ENCODE data around the gene CRIP3. TPM values are rescaled to one million over a fixed set of nuclear protein-coding genes. Genes with fewer than 3 reads are reported as not detected.

Gene CRIP3
- total and polyA plus RNA-seq, 2 of the 4 experiments (the other 2 are of a cell fraction) = not detected

- H3K56ac ChIP-seq (ENCODE audit: extremely low read depth, insufficient read depth, low read length) = no peak overlapping the region
- H2AK5ac ChIP-seq (ENCODE audit: low read depth, low read length) = no peak overlapping the region
- WGBS, 2 experiments (ENCODE audit: extremely low coverage in 2 of 2, insufficient read length in 1 of 2) = no CpG with 5 or more reads among the region's 2 CpGs
- intact Hi-C loops (cut with micrococcal nuclease) (no loop called here), dilution Hi-C loops (cut with HindIII; ENCODE audit: low sequenced_read_pairs, unreplicated experiment) (no loop called here), in situ Hi-C loops (cut with MboI; ENCODE audit: low sequenced_read_pairs) (no loop called here)
- no peaks in the 10 kb centered on the region for H3K9me3 ChIP-seq (ENCODE audit: control insufficient read depth, insufficient read depth, low read length)
- no peak overlapping the region for H4K91ac ChIP-seq (ENCODE audit: insufficient read depth, low read depth, low read length)
- H3K23ac ChIP-seq (ENCODE audit: low read depth, low read length) = no peak overlapping the region
- no peak overlapping the region for H4K8ac ChIP-seq (ENCODE audit: low read depth in 2 of 2, low read length in 2 of 2)
- H2AFZ ChIP-seq (replicated peaks; ENCODE audit: low read length, poor library complexity) = no peak overlapping the region
- POLR2A ChIA-PET (ENCODE audit: unreplicated experiment) = interaction anchor here (0.6 kb wide), 1 partner anchor 192 kb away, joined by 3 read pairs; no protein-coding TSS in a partner anchor
- no peak for ATAC-seq (ENCODE audit: low read depth)
- H3K27me3 ChIP-seq (ENCODE audit: control insufficient read depth, insufficient read depth, low read length) = peaks cover 14% of the 10 kb centered on the region
- no peaks in the 10 kb centered on the region for H3K9me1 ChIP-seq (ENCODE audit: insufficient read depth, low read length)
- H3K36me3 ChIP-seq (ENCODE audit: control insufficient read depth, insufficient read depth, low read length) = no peaks in the 10 kb centered on the region
- H2BK120ac ChIP-seq (ENCODE audit: low read depth, low read length) = no peak overlapping the region
- no peak overlapping the region for H3K4me3 ChIP-seq (ENCODE audit: insufficient read depth, low read depth, low read length)
- no peak overlapping the region for H3K27ac ChIP-seq (ENCODE audit: insufficient read depth, low read length)
- H2BK15ac ChIP-seq (ENCODE audit: low read depth, low read length) = no peak overlapping the region
- H3K18ac ChIP-seq (ENCODE audit: low read depth, low read length) = no peak overlapping the region
- H3K9ac ChIP-seq (ENCODE audit: low read depth, low read length) = no peak overlapping the region
- no TSS peak for BruUV-seq (replicated peaks)
- no peaks in the 10 kb centered on the region for H4K20me1 ChIP-seq (ENCODE audit: insufficient read depth, low read length)
- DNase-seq = no peak
- H3K4me2 ChIP-seq (ENCODE audit: low read depth, low read length) = no peak overlapping the region
- H2AK9ac ChIP-seq (replicated peaks; ENCODE audit: low read depth, low read length, poor library complexity) = no peak overlapping the region
- H3K14ac ChIP-seq (replicated peaks; ENCODE audit: low read depth, low read length) = no peak overlapping the region
- no peaks in the 10 kb centered on the region for H3K4me1 ChIP-seq (ENCODE audit: control insufficient read depth, insufficient read depth, low read length)
- H4K5ac ChIP-seq (ENCODE audit: low read depth, low read length) = no peak overlapping the region
- no peak overlapping the region for H2BK5ac ChIP-seq (ENCODE audit: low read depth, low read length, poor library complexity, severe bottlenecking)
- CTCF ChIA-PET = no interaction called here
- TF ChIP-seq CHD1 (IDR thresholded peaks at IDR 0.05; ENCODE audit: low read depth, low read length) (no peak), BHLHE40 (IDR thresholded peaks at IDR 0.05; ENCODE audit: low read depth, low read length) (no peak), MAZ (IDR thresholded peaks at IDR 0.05; ENCODE audit: borderline replicate concordance, low read depth, low read length) (no peak), MAFK (IDR thresholded peaks at IDR 0.05; ENCODE audit: low read depth, low read length) (no peak), NFE2L2 (IDR thresholded peaks at IDR 0.05; ENCODE audit: low read depth, low read length) (no peak), CEBPB (IDR thresholded peaks at IDR 0.05; ENCODE audit: low read depth, low read length) (no peak), SMC3 (IDR thresholded peaks at IDR 0.05; ENCODE audit: low read depth, low read length) (no peak), MXI1 (IDR thresholded peaks at IDR 0.05; ENCODE audit: borderline replicate concordance, low read depth, low read length) (no peak), RFX5 (IDR thresholded peaks at IDR 0.05; ENCODE audit: low read depth, low read length) (no peak)
- TF ChIP-seq, protein P1, sequence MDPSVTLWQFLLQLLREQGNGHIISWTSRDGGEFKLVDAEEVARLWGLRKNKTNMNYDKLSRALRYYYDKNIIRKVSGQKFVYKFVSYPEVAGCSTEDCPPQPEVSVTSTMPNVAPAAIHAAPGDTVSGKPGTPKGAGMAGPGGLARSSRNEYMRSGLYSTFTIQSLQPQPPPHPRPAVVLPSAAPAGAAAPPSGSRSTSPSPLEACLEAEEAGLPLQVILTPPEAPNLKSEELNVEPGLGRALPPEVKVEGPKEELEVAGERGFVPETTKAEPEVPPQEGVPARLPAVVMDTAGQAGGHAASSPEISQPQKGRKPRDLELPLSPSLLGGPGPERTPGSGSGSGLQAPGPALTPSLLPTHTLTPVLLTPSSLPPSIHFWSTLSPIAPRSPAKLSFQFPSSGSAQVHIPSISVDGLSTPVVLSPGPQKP (IDR thresholded peaks at IDR 0.05; ENCODE audit: borderline replicate concordance, low read depth, low read length) = no peak
- H2BK20ac ChIP-seq (ENCODE audit: low read depth, low read length) = no peak overlapping the region
- H3K4ac ChIP-seq (ENCODE audit: low read depth, low read length) = no peak overlapping the region
- H3K79me1 ChIP-seq (ENCODE audit: low read depth in 1 of 2, low read length in 2 of 2) = no peaks in the 10 kb centered on the region
Observed at GRCh38 chr6:43318011-43318410, 9.4 kb upstream of the CRIP3 start.

Data from IMR-90 (cell line).